ENCODE data around the gene PTPRE. TPM values are rescaled to one million over a fixed set of nuclear protein-coding genes. Genes with fewer than 3 reads are reported as not detected.

PTPRE gene
- total RNA-seq, 2 donors from 2014 or later: 11.3 to 23.5 TPM

DNA sequence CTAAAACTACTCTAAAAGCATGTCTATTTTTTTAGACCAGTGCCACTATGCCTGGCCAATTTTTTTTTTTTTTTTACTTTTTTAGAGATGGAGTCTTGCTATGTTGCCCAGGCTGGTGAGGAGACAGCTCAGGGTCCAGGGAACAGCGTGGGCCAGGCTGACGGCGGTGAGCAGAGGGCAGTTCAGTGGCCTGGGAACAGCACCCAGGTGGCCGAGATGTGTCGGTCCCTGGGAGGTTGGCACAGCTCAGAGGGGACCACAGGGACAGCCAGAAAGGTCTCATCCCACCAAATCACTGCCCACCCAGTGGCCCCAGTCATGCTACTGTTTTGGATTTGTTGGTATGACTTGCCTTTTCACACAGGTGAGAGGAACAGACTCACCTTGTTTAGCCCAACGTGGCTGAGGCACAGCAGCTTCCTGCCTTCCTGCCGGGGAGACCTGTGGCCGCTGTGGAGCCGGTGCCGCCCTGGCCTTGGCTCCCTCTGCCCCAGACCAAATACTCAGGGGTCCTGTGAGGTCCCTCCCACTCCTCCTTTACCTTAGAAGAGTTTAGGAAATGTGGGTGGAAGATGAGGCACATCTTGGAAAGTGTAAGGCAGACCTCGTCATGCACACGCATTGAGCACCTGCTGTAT is 109.6 kb downstream of the PTPRE start:
- no peaks in the 10 kb centered on the region for H3K4me1 ChIP-seq

DNA sequence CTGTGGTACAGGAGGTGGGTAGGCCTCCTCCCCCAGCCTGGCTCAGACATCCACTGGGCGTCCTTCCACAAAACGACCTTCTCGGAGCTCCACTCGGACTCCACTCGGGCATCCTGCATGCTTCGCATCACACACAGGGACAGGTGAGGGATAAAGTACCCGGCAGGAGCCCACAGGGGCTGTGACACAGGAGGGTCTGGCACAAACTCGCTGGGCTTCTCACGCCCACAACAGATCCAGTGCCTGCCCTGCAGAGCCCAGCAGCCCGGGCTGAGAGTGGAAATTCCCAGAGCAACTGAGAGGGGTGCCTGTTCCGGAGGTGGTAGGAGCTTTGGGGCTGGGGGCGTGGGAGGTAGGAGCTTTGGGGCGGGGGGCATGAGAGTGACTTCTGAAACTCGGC is 110.9 kb downstream of the PTPRE start:
- no peaks in the 10 kb centered on the region for H3K4me1 ChIP-seq
- H3K4me3 ChIP-seq: no peak overlapping the region
- H3K27me3 ChIP-seq: no peaks in the 10 kb centered on the region
- H3K27ac ChIP-seq: no peak overlapping the region
- DNase-seq (ENCODE audit: low spot score): no peak
- H3K36me3 ChIP-seq: no peaks in the 10 kb centered on the region
- H3K9me3 ChIP-seq: no peaks in the 10 kb centered on the region
- TF ChIP-seq, protein P1, sequence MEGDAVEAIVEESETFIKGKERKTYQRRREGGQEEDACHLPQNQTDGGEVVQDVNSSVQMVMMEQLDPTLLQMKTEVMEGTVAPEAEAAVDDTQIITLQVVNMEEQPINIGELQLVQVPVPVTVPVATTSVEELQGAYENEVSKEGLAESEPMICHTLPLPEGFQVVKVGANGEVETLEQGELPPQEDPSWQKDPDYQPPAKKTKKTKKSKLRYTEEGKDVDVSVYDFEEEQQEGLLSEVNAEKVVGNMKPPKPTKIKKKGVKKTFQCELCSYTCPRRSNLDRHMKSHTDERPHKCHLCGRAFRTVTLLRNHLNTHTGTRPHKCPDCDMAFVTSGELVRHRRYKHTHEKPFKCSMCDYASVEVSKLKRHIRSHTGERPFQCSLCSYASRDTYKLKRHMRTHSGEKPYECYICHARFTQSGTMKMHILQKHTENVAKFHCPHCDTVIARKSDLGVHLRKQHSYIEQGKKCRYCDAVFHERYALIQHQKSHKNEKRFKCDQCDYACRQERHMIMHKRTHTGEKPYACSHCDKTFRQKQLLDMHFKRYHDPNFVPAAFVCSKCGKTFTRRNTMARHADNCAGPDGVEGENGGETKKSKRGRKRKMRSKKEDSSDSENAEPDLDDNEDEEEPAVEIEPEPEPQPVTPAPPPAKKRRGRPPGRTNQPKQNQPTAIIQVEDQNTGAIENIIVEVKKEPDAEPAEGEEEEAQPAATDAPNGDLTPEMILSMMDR (IDR thresholded peaks at IDR 0.05): no peak

More for the DNA sequence above, 109.6 kb downstream of the PTPRE start:
- no peaks in the 10 kb centered on the region for H3K27me3 ChIP-seq
- no peaks in the 10 kb centered on the region for H3K36me3 ChIP-seq
- DNase-seq (ENCODE audit: low spot score): no peak
- no peak overlapping the region for H3K4me3 ChIP-seq
- no peak overlapping the region for H3K27ac ChIP-seq
- TF ChIP-seq, protein P1 (IDR thresholded peaks at IDR 0.05): no peak
- H3K9me3 ChIP-seq: no peaks in the 10 kb centered on the region

DNA sequence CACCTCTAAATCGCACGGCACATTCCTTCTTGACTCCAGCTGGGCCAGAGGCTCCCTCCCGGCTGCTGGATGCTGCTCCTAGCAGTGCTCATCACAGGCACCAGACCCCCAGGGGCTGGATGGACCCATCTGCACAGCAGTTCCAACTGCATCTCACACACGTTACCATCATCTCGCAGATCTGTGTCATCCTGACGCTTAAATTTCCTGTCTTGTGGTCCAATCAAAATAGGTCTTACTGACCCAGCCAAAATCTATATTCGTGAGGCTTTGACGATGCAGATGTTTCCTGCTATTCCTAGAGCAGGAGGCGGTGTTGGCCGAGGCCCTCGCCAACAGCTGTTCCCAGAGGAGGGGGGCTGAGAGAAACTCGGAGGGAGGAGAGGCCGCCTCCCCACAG is 111.3 kb downstream of the PTPRE start:
- TF ChIP-seq, protein P1 (IDR thresholded peaks at IDR 0.05): no peak
- DNase-seq (ENCODE audit: low spot score): no peak
- H3K27ac ChIP-seq: no peak overlapping the region
- H3K9me3 ChIP-seq: no peaks in the 10 kb centered on the region
- no peaks in the 10 kb centered on the region for H3K27me3 ChIP-seq
- H3K4me3 ChIP-seq: no peak overlapping the region
- H3K4me1 ChIP-seq: no peaks in the 10 kb centered on the region
- no peaks in the 10 kb centered on the region for H3K36me3 ChIP-seq

DNA sequence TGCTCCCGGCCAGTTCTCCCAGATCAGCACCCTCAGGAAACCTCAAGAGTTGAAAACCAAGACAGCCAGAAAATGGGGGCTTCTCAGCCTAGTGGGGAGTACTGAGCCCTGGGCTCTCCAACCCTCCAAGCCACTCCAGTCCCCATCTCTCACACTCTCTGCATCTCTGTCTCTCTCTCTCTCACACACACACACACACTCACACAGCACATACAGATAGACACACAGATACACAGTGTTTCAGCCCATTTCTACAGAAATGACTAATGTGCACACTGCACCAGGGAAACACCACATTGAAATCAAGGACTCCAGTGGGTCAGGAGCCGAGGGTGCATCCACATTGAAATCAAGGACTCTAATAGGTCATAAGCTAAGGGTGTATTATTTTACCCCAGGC is 111.8 kb downstream of the PTPRE start:
- Histone ChIP-seq H3K4me1 (no peaks in the 10 kb centered on the region), H3K27me3 (no peaks in the 10 kb centered on the region), H3K9me3 (no peaks in the 10 kb centered on the region), H3K4me3 (no peak overlapping the region), H3K27ac (no peak overlapping the region), H3K36me3 (no peaks in the 10 kb centered on the region)
- no peak for DNase-seq (ENCODE audit: low spot score)
- TF ChIP-seq, protein P1 (IDR thresholded peaks at IDR 0.05): no peak

DNA sequence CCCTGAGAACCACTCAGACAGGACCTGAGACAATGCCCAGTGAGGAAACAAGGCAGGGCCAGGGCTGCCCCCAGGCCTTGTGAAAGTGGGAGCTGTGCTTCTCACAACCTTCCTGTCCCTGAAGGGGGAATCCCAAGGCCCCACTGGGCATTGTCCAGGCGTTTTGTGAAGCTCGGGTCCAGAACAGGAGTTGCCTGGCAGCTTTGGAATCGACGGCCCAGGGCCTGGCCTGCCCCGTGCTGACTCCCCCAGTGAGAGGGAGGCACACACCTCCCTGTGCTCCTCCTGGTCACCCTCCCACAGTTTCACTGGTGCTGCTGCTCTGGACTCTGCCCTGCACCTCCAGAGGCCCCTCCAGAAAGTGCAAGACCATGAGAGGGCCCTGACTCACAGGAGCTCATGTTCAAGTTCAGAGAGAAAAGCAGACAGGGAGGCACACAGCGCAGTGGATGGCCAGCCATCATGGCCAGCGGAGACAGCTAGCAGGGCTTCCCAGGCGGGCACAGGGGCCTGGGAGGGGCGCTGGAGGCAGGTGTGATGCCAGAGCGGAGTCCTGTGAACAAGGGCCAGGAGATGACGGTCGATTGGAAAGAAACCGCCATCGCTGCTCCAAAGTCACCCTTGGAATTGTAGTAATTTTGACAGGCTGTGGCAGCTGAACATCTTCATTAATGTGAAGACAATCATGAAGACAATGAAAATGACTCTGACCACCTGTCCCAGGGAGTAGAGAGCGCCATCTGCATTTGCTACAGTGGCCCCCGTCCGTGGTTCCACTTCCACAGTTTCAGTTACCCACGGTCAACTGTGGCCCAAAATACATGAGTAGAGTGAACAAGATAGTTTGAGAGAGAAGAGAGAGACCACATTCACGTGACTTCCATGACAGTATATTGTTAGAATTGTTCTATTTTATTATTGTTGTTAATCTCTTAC is 115.6 kb downstream of the PTPRE start:
- Histone ChIP-seq H3K27me3 (no peaks in the 10 kb centered on the region), H3K4me1 (peaks cover 0 to 7% of the 10 kb centered on the region in 2 donors), H3K36me3 (no peaks in the 10 kb centered on the region), H3K9me3 (no peaks in the 10 kb centered on the region), H3K27ac (no peak overlapping the region), H3K4me3 (no peak overlapping the region)
- no peak for DNase-seq (ENCODE audit: low spot score)
- TF ChIP-seq, protein P1 (IDR thresholded peaks at IDR 0.05): no peak

All from right atrium auricular region (tissue), 2 donors.